Effector memory CD8-positive, alpha-beta T cell (primary cell): ENCODE measurements around the gene ADD2.

ENCODE experiments used
- ATAC-seq: fragments of 150-1000 bp; cut with Tn5 transposase; replicated peaks from 2 replicates; pipeline ENCODE4 v1.10.0; 2021; ENCODE audit warnings: mild to moderate bottlenecking, moderate library complexity
- DNase-seq, 3 experiments: peaks; one replicate each; pipeline ENCODE4 v3.0.0; 2021
- H3K27ac Mint-ChIP-seq, 2 donors: one replicate each; pipeline ENCODE4 v1.8.0; 2022; ENCODE audit warnings: mild to moderate bottlenecking in 2 of 2, mixed read lengths in 2 of 2, moderate library complexity in 2 of 2
- H3K27me3 Mint-ChIP-seq, 2 donors: one replicate each; pipeline ENCODE4 v1.8.0; 2022; ENCODE audit warnings: mixed read lengths in 2 of 2
- H3K36me3 Mint-ChIP-seq: one replicate; pipeline ENCODE4 v1.8.0; 2022; ENCODE audit warnings: mild to moderate bottlenecking, moderate library complexity, mixed read lengths; ENCODE audit not compliant: insufficient read depth
- H3K4me1 Mint-ChIP-seq, 2 donors: one replicate each; pipeline ENCODE4 v1.8.0; 2022; ENCODE audit warnings: low read depth in 2 of 2, mixed read lengths in 2 of 2
- H3K4me3 Mint-ChIP-seq, 2 donors: one replicate each; pipeline ENCODE4 v1.8.0; 2022; ENCODE audit warnings: mild to moderate bottlenecking in 2 of 2, mixed read lengths in 2 of 2, moderate library complexity in 2 of 2
- H3K9me3 Mint-ChIP-seq, 2 donors: one replicate each; pipeline ENCODE4 v1.8.0; 2022; ENCODE audit warnings: mixed read lengths in 2 of 2

ADD2 gene

GRCh38 chr2:70651014-70651413, 117.0 kb downstream of the ADD2 start:
- no peak for DNase-seq
- Mint-ChIP-seq H3K27ac (no peak overlapping the region), H3K4me1 (no peaks in the 10 kb centered on the region), H3K9me3 (no peaks in the 10 kb centered on the region), H3K36me3 (peaks cover 4% of the 10 kb centered on the region), H3K27me3 (peaks cover 27 to 40% of the 10 kb centered on the region in 2 donors), H3K4me3 (no peak overlapping the region)
- no peak for ATAC-seq

GRCh38 chr2:70648961-70649360, 119.0 kb downstream of the ADD2 start:
- ATAC-seq = no peak
- no peak overlapping the region for H3K27ac Mint-ChIP-seq
- H3K36me3 Mint-ChIP-seq = peaks cover 4% of the 10 kb centered on the region
- no peaks in the 10 kb centered on the region for H3K9me3 Mint-ChIP-seq
- no peak overlapping the region for H3K4me3 Mint-ChIP-seq
- H3K4me1 Mint-ChIP-seq = no peaks in the 10 kb centered on the region
- DNase-seq = no peak
- peaks cover 6 to 20% of the 10 kb centered on the region in 2 donors for H3K27me3 Mint-ChIP-seq

- no peaks in the 10 kb centered on the region for H3K4me1 Mint-ChIP-seq
- no peaks in the 10 kb centered on the region for H3K9me3 Mint-ChIP-seq
- DNase-seq = peak; percentile 54 to 76 (median 60)
- no peak overlapping the region for H3K4me3 Mint-ChIP-seq
- ATAC-seq = peak; percentile 74
- peaks cover 4% of the 10 kb centered on the region for H3K36me3 Mint-ChIP-seq
- H3K27ac Mint-ChIP-seq = peak overlapping the region in 1 of 2 donors; percentile 38
- peaks cover 3 to 14% of the 10 kb centered on the region in 2 donors for H3K27me3 Mint-ChIP-seq
These were observed 120.0 kb downstream of the ADD2 start for GRCh38 chr2:70647873-70648481.

GRCh38 chr2:70646420-70646818, 121.6 kb downstream of the ADD2 start:
- Mint-ChIP-seq H3K4me3 (no peak overlapping the region), H3K36me3 (peaks cover 4% of the 10 kb centered on the region), H3K27ac (no peak overlapping the region), H3K4me1 (no peaks in the 10 kb centered on the region), H3K27me3 (peaks cover 2 to 12% of the 10 kb centered on the region in 2 donors), H3K9me3 (no peaks in the 10 kb centered on the region)
- no peak for DNase-seq
- ATAC-seq = no peak

- Mint-ChIP-seq H3K27ac (no peak overlapping the region), H3K9me3 (no peaks in the 10 kb centered on the region), H3K4me3 (no peak overlapping the region), H3K4me1 (no peaks in the 10 kb centered on the region), H3K27me3 (peaks cover 0 to 18% of the 10 kb centered on the region in 2 donors), H3K36me3 (peaks cover 4% of the 10 kb centered on the region)
- DNase-seq (no peak), ATAC-seq (no peak)
These were observed 122.1 kb downstream of the ADD2 start for GRCh38 chr2:70645733-70646419.

GRCh38 chr2:70643715-70644114, 124.3 kb downstream of the ADD2 start:
- Mint-ChIP-seq H3K36me3 (peaks cover 4% of the 10 kb centered on the region), H3K9me3 (no peaks in the 10 kb centered on the region), H3K27me3 (peaks cover 0 to 18% of the 10 kb centered on the region in 2 donors), H3K4me1 (peaks cover 0 to under 1% of the 10 kb centered on the region in 2 donors), H3K27ac (no peak overlapping the region), H3K4me3 (no peak overlapping the region)
- no peak for DNase-seq
- no peak for ATAC-seq

GRCh38 chr2:70641263-70641784, 126.7 kb downstream of the ADD2 start:
- Mint-ChIP-seq H3K4me3 (no peak overlapping the region), H3K36me3 (no peaks in the 10 kb centered on the region), H3K27ac (peak overlapping the region in 1 of 2 donors; percentile 21), H3K9me3 (no peaks in the 10 kb centered on the region), H3K4me1 (peaks cover 0 to 4% of the 10 kb centered on the region in 2 donors), H3K27me3 (peaks cover 8 to 18% of the 10 kb centered on the region in 2 donors)
- DNase-seq = no peak
- no peak for ATAC-seq

GRCh38 chr2:70639841-70640436, 128.1 kb downstream of the ADD2 start:
- H3K36me3 Mint-ChIP-seq = no peaks in the 10 kb centered on the region
- ATAC-seq = no peak
- H3K27me3 Mint-ChIP-seq = peaks cover 8 to 18% of the 10 kb centered on the region in 2 donors
- peaks cover 0 to 4% of the 10 kb centered on the region in 2 donors for H3K4me1 Mint-ChIP-seq
- H3K4me3 Mint-ChIP-seq = no peak overlapping the region
- no peak for DNase-seq
- no peak overlapping the region for H3K27ac Mint-ChIP-seq
- no peaks in the 10 kb centered on the region for H3K9me3 Mint-ChIP-seq

- Mint-ChIP-seq H3K27ac (peak overlapping the region in 1 of 2 donors; percentile 19), H3K9me3 (no peaks in the 10 kb centered on the region), H3K4me1 (peaks cover 0 to 4% of the 10 kb centered on the region in 2 donors), H3K36me3 (no peaks in the 10 kb centered on the region), H3K27me3 (peaks cover 8 to 18% of the 10 kb centered on the region in 2 donors), H3K4me3 (no peak overlapping the region)
- DNase-seq = no peak
- ATAC-seq = no peak
These were observed 129.4 kb downstream of the ADD2 start for GRCh38 chr2:70638561-70638960.

GRCh38 chr2:70633508-70633907, 134.5 kb downstream of the ADD2 start:
- Mint-ChIP-seq H3K9me3 (no peaks in the 10 kb centered on the region), H3K36me3 (no peaks in the 10 kb centered on the region), H3K4me3 (no peak overlapping the region), H3K4me1 (peaks cover 0 to 2% of the 10 kb centered on the region in 2 donors), H3K27me3 (peaks cover 37 to 41% of the 10 kb centered on the region in 2 donors), H3K27ac (no peak overlapping the region)
- ATAC-seq = no peak
- no peak for DNase-seq

- Mint-ChIP-seq H3K9me3 (no peaks in the 10 kb centered on the region), H3K27ac (no peak overlapping the region)
These were observed 135.0 kb downstream of the ADD2 start for GRCh38 chr2:70632966-70633365.

GRCh38 chr2:70632388-70632787, 135.6 kb downstream of the ADD2 start:
- no peak for ATAC-seq
- H3K4me1 Mint-ChIP-seq = no peaks in the 10 kb centered on the region

More at GRCh38 chr2:70632966-70633365, 135.0 kb downstream of the ADD2 start:
- Mint-ChIP-seq H3K4me1 (no peaks in the 10 kb centered on the region), H3K4me3 (no peak overlapping the region), H3K36me3 (no peaks in the 10 kb centered on the region), H3K27me3 (peaks cover 40 to 46% of the 10 kb centered on the region in 2 donors)
- ATAC-seq (no peak), DNase-seq (no peak)

GRCh38 chr2:70630761-70631160, 137.2 kb downstream of the ADD2 start:
- Mint-ChIP-seq H3K4me3 (no peak overlapping the region), H3K36me3 (no peaks in the 10 kb centered on the region), H3K4me1 (no peaks in the 10 kb centered on the region), H3K27ac (no peak overlapping the region), H3K27me3 (peaks cover 38 to 40% of the 10 kb centered on the region in 2 donors), H3K9me3 (no peaks in the 10 kb centered on the region)
- DNase-seq (no peak), ATAC-seq (no peak)

More at GRCh38 chr2:70632388-70632787, 135.6 kb downstream of the ADD2 start:
- no peak for DNase-seq
- no peaks in the 10 kb centered on the region for H3K36me3 Mint-ChIP-seq
- H3K27me3 Mint-ChIP-seq = peaks cover 40 to 46% of the 10 kb centered on the region in 2 donors
- H3K4me3 Mint-ChIP-seq = no peak overlapping the region
- H3K27ac Mint-ChIP-seq = no peak overlapping the region
- no peaks in the 10 kb centered on the region for H3K9me3 Mint-ChIP-seq
